Measurements from ENCODE around the gene RASSF10.

RASSF10 gene

DNA sequence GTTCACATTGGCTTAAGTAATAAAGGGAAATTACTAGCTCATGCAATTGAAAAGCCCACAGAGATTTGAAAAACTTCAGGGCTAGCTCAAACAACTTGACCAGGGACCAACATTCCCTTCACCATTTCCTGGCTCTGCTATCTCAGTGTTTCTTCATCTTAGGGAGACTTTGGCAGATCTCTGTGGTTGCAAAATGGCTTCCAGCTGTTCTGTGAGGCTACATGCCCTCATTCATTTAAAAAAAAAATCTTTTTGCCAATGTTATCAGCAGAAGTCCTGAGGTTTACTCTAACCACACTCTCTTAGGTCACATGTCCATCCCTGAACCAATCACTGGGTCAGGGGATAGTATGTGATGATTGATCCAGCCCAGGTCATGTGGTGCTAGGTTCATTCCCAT lies 13.9 kb upstream of the RASSF10 start:
- no peak for DNase-seq

DNA sequence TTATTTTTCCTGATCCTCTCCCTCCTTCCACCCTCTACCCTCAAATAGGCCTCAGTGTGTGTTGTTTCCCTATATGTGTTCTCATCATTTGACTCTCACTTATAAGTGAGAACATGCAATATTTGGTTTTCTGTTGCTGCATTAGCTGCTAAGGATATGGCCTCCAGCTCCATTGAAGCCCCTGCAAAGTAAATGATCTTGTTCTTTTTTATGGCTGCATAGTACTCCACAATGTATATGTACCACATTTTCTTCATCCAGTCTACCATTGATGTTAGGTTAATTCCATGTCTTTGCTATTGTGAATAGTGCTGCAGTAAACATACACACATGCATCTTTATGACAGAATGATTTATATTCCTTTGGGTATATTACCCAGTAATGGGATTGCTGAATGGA lies 13.3 kb upstream of the RASSF10 start:
- DNase-seq: no peak

DNA sequence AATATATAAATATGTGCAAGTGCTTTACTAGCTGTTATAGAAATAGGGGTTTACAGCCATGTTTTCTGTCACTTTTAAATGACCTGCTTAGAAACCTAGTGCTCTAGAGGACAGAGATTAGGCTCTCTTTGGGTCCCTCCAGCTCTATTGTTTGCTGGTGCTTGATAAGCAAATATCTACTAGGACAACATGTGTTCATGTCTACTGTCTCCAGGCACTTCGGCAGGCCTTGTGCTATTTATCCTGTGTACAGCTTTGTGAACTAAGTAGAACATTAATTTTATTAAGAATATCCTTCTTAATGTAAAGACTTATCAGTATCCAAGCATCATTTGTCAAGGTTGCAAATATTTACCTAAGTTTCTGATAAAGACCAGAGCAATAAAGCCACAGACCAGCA lies 11.9 kb upstream of the RASSF10 start:
- no peak for DNase-seq

DNA sequence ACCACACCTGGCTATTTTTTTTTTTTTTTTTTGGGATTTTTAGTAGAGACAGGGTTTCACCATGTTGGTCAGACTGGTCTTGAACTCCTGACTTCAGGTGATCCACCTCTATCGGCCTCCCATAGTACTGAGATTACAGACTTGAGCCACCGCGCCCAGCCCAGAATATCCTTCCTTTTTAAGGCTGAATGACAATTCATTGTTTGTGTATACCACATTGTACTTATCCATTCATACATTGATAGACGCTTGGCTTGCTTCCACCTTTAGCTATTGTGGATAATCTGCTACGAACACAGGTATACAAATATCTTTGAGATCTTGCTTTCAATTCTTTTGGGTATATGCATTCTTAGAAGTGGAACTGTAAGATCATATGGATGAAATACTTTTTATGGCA lies 10.8 kb upstream of the RASSF10 start:
- no peak for DNase-seq

DNA sequence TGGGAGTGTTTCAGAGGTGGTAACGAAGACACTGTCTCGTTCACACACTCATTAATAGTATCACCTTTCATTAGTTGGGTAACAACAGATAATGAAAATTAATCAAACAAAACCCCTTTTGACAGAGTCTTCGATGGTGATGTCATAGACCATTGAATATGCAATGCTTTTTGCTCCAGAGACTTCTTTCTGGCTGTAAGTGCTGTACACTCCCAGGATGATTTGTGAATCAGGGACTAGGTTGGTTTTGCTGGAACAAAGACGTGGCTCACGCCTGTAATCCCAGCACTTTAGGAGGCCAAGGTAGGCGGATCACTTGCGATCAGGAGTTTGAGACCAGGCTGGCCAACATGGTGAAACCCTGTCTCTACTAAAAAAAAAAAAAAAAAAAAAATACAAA lies 9.5 kb upstream of the RASSF10 start:
- no peak for DNase-seq

DNA sequence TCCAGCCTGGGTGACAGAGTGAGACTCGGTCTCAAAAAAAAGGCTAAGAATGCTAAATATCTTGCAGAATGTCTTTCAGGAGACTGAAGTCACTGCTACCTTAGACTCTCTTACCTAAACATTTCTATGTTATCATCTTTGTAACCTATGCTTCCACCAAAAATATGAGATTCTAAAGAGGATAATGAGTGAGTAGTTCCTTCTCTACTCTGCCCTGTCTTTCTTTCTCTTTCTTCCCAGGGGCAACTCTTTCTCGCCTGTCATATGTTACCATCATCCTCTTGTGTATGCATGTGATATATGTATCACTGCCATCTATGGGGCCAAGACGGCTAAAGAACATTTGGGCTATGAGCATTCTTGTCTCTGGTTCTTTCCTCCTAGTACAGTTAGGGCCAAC lies 9.0 kb upstream of the RASSF10 start:
- DNase-seq: no peak

DNA sequence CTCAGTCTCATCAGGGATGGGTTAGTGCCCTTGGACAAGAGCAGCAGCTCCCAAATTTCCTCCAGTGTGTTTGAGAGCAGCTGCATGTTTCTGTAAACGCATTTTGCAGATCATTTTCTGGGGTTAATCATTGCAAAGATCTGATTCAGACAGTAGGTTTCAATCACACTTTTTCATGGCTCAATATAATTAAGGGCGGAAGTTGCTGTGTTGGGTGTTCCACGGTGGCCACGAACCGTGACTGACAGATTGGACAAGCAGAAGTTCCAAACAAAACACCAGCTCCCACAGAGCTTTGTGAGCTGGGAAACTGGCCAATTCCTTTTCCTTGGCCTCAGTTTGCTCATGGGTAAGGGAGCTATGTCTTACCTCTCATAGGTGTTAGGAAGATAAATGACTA lies 8.4 kb upstream of the RASSF10 start:
- DNase-seq: no peak

DNA sequence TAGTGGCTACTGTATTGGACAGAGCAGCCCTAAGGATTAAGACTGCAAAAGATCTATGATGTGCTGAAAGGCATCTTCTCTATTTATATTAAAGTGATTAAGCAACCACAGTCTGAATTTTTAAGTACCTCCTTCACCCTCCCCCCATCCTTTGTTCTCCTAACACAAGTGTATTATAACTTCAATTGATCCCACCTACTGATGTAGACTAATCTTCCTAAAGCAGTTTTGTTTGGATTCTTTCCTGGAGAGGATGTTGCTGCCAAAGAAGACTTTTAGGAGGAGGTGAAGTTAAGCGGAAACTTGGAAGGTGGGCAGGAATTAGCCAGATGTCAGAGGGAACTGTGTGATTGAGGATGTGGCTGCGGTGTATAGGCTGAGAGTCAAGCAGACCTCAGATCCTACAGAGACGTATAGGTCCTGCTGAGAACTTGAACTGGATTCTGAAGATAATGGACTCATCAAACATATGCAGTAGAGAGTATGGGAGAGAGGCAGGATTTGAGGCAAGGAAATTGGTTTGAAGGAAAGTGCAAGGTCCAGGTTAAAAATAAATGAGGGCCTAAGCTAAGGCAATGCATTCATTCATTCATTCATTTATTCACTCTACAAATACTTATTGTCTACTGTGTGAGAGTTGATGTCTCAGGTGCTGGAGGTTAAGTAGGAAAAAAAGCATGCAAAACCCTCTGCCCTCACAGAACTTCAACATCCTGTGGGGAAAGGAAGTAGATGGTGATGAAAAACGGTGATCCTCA lies 5.2 kb upstream of the RASSF10 start:
- DNase-seq: no peak

DNA sequence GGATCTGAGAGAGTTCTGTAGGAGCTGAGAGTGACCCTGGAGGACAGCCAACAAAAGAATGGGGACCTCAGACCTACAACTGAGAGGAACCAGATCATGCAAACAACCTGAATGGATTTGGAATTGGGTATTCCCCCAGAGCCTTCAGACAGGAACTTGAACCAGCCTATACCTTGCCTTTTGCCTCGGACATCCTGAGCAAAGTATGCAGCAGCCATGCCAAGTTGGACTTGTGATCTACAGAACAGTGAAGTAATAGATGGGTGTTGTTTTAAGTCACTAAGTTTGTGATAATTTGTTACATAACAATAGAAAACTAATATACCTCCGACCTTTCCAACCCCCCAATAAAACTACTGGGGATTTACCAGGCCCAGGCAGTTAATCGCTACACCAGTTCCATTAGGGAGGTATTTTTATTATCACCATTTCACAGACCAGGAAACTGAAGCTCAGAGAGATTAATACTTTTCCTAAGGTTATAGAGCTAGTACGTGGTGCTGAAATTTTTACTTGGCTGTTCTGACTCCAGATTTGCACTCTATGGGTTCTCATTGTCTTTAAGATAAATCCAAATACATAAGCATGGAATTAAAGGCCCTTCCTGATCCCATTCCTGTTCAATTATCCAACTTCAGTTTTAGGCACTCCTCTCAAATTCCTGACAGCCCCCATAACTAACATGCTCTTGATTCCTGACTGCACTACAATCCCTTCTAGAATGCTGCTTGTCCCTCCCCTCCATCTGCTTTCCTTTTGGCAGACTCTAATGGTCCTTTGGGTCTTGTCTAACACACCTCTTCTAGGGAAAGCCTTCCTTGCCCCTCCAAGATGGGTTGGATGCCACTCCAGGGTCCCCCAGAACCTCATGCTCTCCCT lies 1.7 kb upstream of the RASSF10 start:
- no peak for DNase-seq

DNA sequence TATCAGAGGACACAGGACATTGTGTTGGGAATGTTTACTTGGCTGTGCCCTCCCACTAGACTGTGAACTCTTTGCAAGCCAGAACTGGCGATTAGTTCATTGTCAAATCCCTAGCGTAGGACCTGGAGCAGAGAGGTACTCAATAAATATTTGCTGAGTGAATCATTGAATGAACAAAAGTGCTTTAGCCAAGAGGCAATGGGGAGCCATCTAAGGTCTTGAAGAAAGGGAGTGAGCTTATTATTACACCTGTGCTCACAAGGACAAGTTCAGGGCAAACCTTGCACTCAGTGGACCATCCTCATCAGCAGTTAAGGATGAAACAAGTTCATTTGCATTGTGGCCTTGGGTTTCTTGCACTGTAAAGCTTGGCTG lies 1.1 kb upstream of the RASSF10 start:
- DNase-seq: no peak

DNA sequence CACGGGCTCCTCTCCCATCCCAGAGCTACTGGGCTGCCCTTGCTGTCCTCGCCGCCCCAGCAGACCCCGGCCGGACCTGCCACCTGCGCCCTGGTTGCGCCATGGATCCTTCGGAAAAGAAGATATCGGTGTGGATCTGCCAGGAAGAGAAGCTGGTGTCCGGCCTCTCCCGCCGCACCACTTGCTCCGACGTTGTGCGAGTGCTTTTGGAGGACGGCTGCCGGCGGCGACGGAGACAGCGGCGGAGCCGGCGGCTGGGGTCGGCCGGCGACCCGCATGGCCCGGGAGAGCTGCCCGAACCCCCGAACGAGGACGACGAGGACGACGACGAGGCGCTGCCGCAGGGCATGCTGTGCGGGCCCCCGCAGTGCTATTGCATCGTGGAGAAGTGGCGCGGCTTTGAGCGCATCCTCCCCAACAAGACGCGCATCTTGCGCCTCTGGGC lies 382 bp downstream of the RASSF10 start:
- DNase-seq: no peak

DNA sequence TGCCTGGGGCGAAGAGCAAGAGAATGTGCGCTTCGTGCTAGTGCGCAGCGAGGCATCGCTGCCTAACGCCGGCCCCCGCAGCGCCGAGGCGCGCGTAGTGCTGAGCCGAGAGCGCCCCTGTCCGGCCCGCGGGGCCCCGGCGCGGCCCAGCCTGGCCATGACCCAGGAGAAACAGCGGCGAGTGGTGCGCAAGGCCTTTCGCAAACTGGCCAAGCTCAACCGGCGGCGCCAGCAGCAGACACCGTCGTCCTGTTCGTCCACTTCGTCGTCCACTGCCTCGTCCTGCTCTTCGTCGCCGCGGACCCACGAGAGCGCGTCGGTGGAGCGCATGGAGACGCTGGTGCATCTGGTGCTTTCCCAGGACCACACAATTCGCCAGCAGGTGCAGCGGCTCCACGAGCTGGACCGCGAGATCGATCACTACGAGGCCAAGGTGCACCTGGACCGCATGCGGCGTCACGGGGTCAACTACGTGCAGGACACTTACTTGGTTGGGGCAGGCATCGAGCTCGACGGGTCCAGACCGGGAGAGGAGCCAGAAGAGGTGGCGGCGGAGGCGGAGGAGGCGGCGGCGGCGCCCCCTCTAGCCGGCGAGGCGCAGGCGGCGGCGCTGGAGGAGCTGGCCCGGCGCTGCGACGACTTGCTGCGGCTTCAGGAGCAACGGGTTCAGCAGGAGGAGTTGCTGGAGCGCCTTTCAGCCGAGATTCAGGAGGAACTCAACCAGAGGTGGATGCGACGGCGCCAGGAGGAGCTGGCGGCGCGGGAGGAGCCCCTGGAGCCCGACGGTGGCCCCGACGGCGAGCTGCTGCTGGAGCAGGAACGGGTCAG lies 1.0 kb downstream of the RASSF10 start:
- DNase-seq: no peak

DNA sequence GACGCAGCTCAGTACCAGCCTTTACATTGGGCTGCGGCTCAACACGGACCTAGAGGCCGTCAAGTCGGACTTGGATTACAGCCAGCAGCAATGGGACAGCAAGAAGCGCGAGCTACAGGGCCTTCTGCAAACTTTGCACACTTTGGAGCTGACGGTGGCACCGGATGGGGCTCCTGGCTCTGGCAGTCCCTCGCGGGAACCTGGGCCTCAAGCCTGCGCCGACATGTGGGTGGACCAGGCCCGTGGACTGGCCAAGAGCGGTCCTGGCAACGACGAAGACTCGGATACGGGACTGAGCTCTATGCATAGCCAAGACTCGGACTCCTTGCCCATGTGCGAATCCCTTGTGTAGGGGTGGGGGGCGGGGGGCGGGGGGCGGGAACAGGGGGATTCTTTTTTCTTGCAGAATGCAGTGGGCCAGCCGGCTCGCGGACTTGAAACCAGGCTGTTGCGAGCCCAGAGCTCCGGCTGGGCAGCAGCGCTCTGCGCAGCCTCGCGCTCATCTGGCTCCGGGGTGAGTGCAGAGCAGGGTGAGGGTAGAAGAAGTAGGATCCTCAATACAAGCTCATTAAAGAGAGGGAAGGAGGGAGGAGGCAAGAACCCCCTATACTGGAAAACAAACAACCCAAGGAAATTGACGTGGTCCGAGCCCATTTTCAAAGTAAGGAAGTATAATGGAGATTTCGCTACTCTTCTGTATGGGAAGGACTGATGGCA lies 1.8 kb downstream of the RASSF10 start:
- no peak for DNase-seq

DNA sequence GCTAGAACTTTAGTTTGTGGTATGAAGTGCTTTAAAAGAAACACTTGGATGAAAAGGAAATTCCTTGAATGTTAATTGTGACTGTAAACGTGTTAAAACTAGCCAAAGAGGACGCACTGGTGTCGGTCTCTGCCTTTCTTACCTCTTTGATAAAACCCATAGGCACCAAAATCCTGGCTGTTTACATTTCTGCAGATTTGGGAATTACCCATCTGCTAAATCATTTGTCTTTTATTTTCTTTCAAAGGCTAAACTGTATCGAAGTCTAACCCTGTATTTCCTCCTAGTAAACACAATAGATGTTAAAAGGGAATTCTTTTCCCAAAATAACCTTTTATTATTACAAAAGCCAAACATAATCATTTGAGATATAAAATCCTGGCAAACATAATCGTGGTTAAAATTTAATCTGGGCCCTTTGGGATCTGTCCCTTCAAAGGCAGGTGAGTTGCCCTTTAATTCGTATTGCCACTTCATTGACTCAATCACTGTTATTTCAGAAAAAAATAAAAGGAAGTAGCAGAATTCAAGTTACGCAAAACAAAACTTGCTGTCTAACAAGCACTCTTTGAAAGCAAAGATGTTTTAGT lies 2.4 kb downstream of the RASSF10 start:
- DNase-seq: no peak

DNA sequence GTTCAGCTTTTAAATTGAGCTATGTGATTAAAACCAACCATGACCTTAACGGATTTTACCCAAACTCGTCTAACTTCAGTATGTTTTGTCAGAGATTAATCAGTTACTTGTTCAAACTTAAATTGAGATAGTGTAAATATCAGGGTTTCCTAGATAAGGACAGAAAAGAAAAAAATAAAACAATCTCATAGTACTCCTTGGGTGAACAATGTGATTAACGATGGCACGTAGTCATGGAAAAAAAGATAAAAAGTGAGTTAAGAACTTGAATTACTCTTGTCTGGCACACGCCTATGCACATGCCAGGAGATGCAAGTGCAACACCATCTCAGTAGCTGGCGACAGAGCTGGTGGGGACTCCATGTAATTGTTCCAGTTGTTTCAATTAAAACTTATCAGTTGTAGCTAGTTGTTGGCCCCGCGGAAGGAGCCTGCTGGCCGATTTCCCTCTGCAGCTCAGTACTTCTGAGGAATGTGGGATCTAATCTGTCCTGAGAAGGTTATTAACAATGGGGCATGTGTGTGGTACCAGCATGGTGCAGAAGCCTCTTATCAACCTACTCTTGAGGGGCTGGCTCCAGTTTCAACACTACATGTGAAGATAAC lies 3.0 kb downstream of the RASSF10 start:
- DNase-seq: no peak

DNA sequence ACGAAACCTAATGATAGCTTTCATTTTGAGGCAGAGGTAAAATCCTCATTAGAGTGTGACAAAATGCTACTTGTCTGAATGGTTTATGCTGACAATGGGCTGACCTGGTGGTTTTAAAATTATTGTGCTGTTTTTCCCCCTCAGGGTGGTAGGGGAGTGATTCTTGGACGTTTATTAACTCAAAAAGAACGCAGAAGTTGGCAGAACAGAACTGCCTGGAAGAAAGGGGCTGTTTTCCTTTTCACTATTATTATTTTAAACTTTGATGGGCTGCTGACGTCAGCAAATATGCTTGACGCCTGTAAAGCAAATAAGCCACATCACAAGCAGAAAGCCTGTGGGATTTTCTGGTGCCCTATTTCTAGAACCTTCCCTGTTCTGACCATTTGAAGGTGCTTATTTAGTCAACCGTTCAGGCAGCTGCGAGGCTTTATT lies 4.0 kb downstream of the RASSF10 start:
- no peak for DNase-seq

DNA sequence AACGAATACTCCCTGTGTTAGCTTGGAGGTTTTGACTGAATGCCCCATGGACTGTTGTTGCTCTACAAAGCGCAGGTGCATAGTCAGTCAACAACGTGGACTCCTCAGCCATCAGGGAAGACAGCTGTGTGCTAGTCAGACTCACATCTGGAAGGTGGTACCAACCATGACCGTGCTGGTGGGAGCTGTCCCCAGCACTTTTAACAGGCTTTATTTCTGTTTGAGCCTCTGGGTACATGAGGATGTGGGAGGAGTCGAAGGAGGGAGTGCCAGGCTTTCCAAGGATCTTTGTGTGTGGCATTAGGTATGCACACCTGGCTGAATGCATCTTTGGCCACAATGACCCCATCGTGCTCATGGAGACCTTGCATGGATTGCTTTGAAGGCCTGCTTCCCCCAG lies 6.6 kb downstream of the RASSF10 start:
- no peak for DNase-seq

DNA sequence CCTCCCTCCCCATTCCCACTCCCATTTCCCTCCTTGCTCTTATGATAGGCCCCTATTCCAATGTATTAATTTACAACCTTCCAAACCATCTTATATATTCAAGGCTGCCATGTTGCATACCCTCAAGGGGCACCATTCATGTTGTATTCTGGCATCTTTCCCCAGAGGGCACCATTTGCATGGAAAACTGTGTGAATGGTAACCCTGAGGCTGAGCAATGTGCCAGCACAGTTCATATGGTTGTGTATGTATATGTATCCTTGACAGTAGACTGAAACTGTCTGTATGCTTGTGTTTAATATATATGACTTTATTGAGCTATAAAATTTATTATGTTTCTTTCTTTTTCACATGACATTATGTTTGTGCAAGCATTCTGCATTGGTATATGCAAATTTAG lies 7.3 kb downstream of the RASSF10 start:
- no peak for DNase-seq

DNA sequence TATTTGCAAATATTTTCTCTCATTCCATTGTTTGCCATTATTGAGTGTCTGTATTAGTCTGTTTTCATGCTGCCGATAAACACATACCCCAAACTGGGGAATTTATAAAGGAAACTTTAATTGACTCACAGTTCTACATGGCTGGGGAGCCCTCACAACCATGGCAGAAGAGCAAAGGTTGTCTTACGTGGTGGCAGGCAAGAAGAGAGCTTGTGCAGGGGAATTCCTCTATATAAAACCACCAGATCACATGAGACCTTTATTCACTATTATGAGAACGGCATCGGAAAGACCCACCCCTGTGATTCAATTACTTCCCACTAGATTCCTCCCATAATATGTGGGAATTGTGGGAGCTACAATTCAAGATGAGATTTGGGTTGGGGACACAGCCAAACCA lies 10.2 kb downstream of the RASSF10 start:
- DNase-seq: no peak

DNA sequence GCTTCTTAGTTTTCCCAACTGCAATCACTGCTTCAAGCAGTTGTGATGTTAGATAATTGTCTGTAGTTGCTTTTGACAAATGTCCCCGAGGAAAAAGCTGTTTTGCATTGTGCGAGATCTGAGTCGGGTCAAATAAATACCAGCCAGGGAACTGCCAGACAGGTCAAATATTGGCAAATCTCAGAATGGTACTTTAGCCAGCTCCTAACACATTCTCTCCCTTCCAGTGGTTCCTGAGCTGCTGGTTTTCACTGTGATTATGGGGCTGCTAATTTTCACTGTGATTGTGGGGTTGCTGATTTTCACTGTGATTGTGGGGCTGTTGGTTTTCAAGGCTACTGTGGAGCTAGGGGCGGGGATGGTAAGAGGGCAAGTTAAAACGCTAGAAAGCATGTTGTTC lies 14.3 kb downstream of the RASSF10 start:
- no peak for DNase-seq

DNA sequence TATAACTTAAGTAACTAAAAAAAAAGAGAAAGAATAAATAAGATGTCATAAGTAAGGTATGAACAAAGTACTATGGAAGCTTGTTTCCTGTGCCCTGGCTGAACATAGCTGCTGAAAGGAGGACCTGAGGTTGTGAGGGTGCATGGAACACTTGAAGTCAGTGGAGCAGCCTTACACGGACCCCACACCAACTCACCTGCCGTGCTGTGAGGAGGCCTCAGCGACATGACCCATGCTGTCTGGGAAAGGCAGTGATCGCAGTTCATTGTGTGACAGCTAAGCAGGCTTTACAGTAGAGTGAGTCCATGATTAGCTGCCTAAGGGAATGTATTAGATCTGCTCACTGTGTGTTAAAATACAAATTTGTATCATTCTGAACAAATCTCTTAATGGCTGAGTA lies 17.6 kb downstream of the RASSF10 start:
- no peak for DNase-seq

DNA sequence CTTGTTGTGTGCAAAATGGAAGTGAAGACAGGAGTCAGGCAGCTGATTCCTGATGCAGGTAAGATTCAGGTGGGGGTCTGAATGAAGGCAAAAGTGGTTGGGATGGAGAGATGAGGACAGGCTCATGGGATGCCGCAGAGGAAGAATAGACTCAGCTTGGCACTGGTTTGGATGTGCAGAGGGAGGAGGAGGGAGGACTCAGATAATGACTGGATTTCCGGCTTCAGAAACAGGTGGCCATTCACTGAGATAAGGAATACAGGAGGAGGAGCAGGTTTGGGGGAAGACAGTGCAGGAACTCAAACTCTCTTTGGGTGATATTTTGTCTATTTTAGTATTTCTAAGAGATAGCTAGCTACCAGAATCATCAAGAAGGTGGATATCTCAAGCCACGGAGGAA lies 19.2 kb downstream of the RASSF10 start:
- no peak for DNase-seq

All from suppressor macrophage treated with lipopolysaccharide for 4 hours (primary cell).